Mesothelial cell of epicardium (in vitro differentiated cells): ENCODE results near the gene TBC1D7. TPM values are rescaled to one million over a fixed set of nuclear protein-coding genes. Genes with fewer than 3 reads are reported as not detected.

ENCODE experiments used
- DNase-seq, 2 experiments: peaks; one replicate each; pipeline ENCODE4 v3.0.0; 2021; ENCODE audit warnings: low spot score in 2 of 2; ENCODE audit not compliant: unreplicated experiment in 2 of 2
- H3K27ac Mint-ChIP-seq: 2 replicates; pipeline ENCODE4 v1.8.0; 2021; ENCODE audit warnings: mixed read lengths
- H3K27me3 Mint-ChIP-seq: 2 replicates; pipeline ENCODE4 v1.8.0; 2021; ENCODE audit warnings: low read depth, mixed read lengths
- H3K36me3 Mint-ChIP-seq: 2 replicates; pipeline ENCODE4 v1.8.0; 2021; ENCODE audit warnings: mixed read lengths
- H3K4me1 Mint-ChIP-seq: 2 replicates; pipeline ENCODE4 v1.8.0; 2021; ENCODE audit warnings: mixed read lengths
- H3K4me3 Mint-ChIP-seq: 2 replicates; pipeline ENCODE4 v1.8.0; 2021; ENCODE audit warnings: mild to moderate bottlenecking, moderate library complexity, mixed read lengths
- H3K9me3 Mint-ChIP-seq: 2 replicates; pipeline ENCODE4 v1.8.0; 2021; ENCODE audit warnings: mixed read lengths
- total RNA-seq: library from RNA; stranded (reverse); gene quantifications from 3 replicates; pipeline ENCODE4 v1.2.1, GENCODE V29; 2021
- TF ChIP-seq, protein P1 (sequence below): fragments of 200-600 bp; sonication (generic); IDR thresholded peaks from one replicate; pipeline ENCODE4 v1.5.0; 2021; ENCODE audit warnings: antibody characterized with exemption; ENCODE audit not compliant: unreplicated experiment

Gene TBC1D7
- total RNA-seq, 1 donor from 2014 or later, result 26.4 TPM

DNA sequence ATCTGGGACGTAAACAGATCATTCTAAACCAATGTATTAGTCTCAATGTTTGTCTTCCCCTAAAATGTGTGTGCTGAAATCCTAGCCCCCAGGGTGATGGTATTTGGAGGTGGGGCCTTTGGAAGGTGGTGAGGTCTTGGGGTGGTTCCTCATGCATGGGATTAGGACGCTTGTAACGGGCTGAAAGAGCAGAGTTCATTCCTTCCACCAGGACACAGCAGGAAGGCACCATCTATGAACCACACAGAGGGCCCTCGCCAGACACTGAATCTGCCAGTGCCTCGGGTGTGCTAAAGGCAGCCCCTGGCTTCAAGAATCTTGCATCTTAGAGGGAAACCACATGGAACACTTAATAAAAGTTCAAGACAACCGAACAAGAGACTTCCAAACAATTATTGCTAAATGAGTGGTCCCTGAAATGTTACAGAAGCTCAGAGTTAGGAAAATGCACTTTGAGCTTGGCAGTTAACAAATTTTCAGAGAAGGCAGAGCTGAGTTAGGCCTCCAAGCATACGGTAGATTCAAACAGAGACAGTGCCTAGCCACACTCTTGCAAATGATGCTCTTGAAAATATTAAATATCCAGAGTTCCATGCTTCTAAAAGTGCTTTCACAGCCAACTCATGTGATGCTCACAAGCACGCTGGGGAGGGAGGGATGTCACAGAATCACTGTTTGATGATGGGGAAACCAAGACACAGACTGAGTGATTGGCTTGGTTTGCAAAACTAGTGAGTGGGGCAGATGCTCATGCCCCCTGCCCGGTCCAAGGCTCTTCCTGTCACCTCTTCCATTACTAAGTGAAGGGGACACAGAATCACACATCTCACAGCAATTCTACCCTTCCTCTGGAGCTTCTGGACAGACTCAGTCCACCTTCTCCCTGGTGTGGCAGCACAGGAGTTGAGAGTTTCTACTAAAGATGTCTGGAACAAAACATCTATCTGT lies 27.4 kb downstream of the TBC1D7 start:
- no peak for DNase-seq
- TF ChIP-seq, protein P1, sequence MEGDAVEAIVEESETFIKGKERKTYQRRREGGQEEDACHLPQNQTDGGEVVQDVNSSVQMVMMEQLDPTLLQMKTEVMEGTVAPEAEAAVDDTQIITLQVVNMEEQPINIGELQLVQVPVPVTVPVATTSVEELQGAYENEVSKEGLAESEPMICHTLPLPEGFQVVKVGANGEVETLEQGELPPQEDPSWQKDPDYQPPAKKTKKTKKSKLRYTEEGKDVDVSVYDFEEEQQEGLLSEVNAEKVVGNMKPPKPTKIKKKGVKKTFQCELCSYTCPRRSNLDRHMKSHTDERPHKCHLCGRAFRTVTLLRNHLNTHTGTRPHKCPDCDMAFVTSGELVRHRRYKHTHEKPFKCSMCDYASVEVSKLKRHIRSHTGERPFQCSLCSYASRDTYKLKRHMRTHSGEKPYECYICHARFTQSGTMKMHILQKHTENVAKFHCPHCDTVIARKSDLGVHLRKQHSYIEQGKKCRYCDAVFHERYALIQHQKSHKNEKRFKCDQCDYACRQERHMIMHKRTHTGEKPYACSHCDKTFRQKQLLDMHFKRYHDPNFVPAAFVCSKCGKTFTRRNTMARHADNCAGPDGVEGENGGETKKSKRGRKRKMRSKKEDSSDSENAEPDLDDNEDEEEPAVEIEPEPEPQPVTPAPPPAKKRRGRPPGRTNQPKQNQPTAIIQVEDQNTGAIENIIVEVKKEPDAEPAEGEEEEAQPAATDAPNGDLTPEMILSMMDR, result no peak
- Mint-ChIP-seq H3K4me1 (peaks cover 6% of the 10 kb centered on the region), H3K27ac (no peak overlapping the region), H3K27me3 (no peaks in the 10 kb centered on the region), H3K9me3 (no peaks in the 10 kb centered on the region), H3K4me3 (no peak overlapping the region), H3K36me3 (peaks cover 28% of the 10 kb centered on the region)

DNA sequence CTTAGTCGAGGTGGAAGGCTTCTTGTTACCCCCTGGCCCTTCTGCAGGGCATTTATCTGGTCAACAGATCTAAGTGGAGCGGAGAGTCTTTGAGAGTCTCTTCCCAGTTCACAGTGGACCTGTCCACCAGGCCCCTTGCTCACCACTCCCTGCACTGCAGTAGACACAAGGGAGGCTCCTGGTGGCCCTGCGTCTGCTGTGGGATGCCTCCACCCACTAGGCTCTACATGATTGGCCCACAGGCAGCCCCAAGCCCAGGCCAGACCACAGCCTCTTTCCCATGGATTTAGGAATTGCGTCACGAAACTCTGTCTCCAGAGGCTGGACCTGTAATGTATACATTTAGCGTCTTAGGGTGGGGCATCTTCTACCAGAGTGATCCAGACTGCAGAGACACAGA lies 28.4 kb downstream of the TBC1D7 start:
- no peaks in the 10 kb centered on the region for H3K27me3 Mint-ChIP-seq
- H3K4me1 Mint-ChIP-seq, result peaks cover 6% of the 10 kb centered on the region
- peaks cover 30% of the 10 kb centered on the region for H3K36me3 Mint-ChIP-seq
- DNase-seq, result no peak
- TF ChIP-seq, protein P1, result no peak
- H3K4me3 Mint-ChIP-seq, result no peak overlapping the region
- H3K9me3 Mint-ChIP-seq, result no peaks in the 10 kb centered on the region
- H3K27ac Mint-ChIP-seq, result no peak overlapping the region

DNA sequence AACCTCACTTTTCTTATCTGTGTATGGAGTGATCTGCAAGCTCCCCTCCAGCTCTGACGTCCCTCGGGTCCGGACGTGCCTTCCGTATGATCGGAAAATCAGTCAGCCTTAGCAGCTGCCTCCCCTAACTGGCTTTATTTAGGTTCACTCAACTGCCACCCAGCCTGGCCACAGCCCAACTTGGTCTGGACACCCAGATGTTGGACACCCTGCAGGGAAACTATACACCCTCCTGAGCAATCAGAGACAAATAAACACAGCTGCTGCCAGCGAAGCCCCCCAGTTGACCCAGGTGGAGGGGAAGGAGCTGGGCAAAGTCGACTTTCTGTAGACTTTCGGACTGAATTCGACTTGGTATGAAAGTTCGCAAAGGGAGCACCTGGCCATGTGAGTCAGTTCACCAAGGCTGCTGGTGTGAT lies 28.9 kb downstream of the TBC1D7 start:
- DNase-seq, result no peak
- TF ChIP-seq, protein P1, result no peak
- peaks cover 35% of the 10 kb centered on the region for H3K36me3 Mint-ChIP-seq
- no peaks in the 10 kb centered on the region for H3K27me3 Mint-ChIP-seq
- no peaks in the 10 kb centered on the region for H3K9me3 Mint-ChIP-seq
- peaks cover 6% of the 10 kb centered on the region for H3K4me1 Mint-ChIP-seq
- H3K27ac Mint-ChIP-seq, result no peak overlapping the region
- H3K4me3 Mint-ChIP-seq, result no peak overlapping the region

DNA sequence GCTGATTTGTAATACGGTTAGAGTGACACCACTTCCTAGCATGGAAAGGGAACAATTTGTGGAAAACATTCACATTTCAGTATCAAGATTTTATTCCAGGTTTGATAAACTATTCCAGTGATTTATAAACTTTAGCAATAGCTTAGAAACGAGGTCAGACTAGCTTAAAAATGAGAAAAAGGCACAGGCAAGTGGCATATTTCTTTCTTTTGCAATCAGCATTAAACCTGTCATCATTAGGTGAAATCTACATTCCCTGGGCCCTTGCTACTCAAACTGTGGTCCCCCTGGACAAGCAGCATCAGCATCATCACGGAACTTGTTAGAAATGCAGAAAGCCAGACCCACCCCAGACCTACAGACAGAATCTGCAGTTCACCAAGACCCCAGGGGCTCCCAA lies 29.9 kb downstream of the TBC1D7 start:
- no peak for DNase-seq
- no peaks in the 10 kb centered on the region for H3K9me3 Mint-ChIP-seq
- TF ChIP-seq, protein P1, result no peak
- peaks cover 41% of the 10 kb centered on the region for H3K36me3 Mint-ChIP-seq
- H3K4me3 Mint-ChIP-seq, result no peak overlapping the region
- no peak overlapping the region for H3K27ac Mint-ChIP-seq
- peaks cover 3% of the 10 kb centered on the region for H3K4me1 Mint-ChIP-seq
- H3K27me3 Mint-ChIP-seq, result no peaks in the 10 kb centered on the region

DNA sequence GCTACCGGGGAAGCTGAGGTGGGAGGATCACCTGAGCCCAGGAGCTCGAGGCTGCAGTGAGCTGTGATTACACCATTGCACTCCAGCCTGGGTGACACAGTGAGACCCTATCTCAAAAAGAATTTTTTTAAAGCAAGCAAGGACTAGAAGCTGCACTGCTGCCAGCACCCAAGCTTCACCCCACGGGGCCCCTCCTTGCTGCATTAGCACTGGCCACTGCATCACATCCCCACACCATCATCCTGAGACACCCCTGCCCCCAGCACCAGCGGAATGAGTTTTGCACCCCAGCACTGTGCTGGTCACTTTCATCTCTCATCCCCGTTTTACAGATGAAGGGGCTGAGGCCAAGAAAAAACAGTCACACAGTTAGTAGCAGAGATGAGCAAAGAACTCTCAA lies 30.9 kb downstream of the TBC1D7 start:
- Mint-ChIP-seq H3K4me3 (no peak overlapping the region), H3K27ac (no peak overlapping the region), H3K4me1 (no peaks in the 10 kb centered on the region), H3K27me3 (no peaks in the 10 kb centered on the region), H3K36me3 (peaks cover 43% of the 10 kb centered on the region), H3K9me3 (no peaks in the 10 kb centered on the region)
- no peak for DNase-seq
- TF ChIP-seq, protein P1, result no peak
